OCI-M2 (cell line): ENCODE results near the gene CDHR5.

Source experiments
- DNase-seq: peaks from one replicate; lab custom pipeline; 2025; ENCODE audit not compliant: unreplicated experiment; lab: John Stamatoyannopoulos, UW

Gene CDHR5

GRCh38 chr11:623349-623869, 1.3 kb downstream of the CDHR5 start:
- DNase-seq = no peak

- DNase-seq = no peak
Measured at GRCh38 chr11:621838-622237, 2.9 kb downstream of the CDHR5 start.

GRCh38 chr11:620935-621814, 3.6 kb downstream of the CDHR5 start:
- no peak for DNase-seq

GRCh38 chr11:620201-620600, 4.6 kb downstream of the CDHR5 start:
- DNase-seq = no peak

- no peak for DNase-seq
Measured at GRCh38 chr11:619628-620050, 5.1 kb downstream of the CDHR5 start.

GRCh38 chr11:618856-619627, 5.7 kb downstream of the CDHR5 start:
- DNase-seq = no peak

- DNase-seq = no peak
Measured at GRCh38 chr11:617912-618682, 6.7 kb downstream of the CDHR5 start.

- DNase-seq = no peak
Measured at GRCh38 chr11:617199-617911, 7.4 kb downstream of the CDHR5 start.

GRCh38 chr11:616320-617198, 8.2 kb downstream of the CDHR5 start:
- DNase-seq = no peak

- DNase-seq = peak; percentile 58
Measured at GRCh38 chr11:615504-616319, 9.0 kb downstream of the CDHR5 start, which contains the start of gene IRF7. IRF7 (minus strand) TSS chr11:615950; CDS start chr11:615364, 586 bp downstream.

- DNase-seq = no peak
Measured at GRCh38 chr11:614623-615503, 9.9 kb downstream of the CDHR5 start.

- no peak for DNase-seq
Measured at GRCh38 chr11:614021-614622, 10.6 kb downstream of the CDHR5 start.

GRCh38 chr11:613369-613968, 11.3 kb downstream of the CDHR5 start:
- DNase-seq = no peak

- DNase-seq = no peak
Measured at GRCh38 chr11:612961-613300, 11.8 kb downstream of the CDHR5 start.

- DNase-seq = no peak
Measured at GRCh38 chr11:612201-612960, 12.4 kb downstream of the CDHR5 start.
